ENCODE results near the gene COL23A1.

DNA sequence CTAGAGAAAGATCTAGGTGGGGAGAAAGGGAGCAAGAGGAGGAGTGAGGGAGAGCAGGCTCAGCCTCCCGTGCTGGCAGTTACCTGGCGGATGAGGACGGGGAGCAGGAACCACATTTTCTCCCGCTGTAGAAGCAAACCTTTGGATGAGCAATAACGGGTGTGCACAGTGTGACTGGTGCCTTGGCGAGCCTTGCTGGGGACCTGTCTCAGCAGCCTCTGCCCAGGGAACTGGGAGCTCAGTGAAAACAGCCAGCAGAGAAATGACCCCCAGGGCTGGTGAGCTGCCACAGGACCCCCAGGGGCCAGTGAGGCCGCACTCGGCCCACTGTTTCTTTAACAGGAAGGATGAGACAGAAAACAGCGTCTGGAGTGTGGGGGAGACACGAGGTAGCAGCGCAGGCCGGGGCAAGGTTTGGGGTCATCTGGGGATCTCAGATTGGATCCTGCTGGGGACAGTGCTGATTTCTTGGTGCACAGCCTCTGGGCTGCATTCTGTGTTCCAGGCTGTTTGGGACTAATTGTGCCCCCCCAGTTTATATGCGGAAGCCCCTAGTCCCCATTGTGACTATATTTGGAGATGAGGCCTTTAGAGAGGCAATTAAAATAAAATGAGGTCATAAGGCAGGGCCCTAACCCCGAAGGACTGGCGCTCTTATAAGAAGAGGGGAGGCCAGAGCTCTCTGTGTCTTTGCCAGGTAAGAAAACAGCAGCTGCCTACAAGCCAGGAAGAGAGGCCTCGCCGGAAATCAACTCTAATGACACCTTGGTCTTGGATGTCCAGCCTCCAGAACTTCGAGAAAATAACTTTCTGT, 238.8 kb downstream of the COL23A1 start:
- TF ChIP-seq EZH2 (IDR thresholded peaks at IDR 0.05; ENCODE audit: low read length), result no peak
- TF ChIP-seq, protein P1, sequence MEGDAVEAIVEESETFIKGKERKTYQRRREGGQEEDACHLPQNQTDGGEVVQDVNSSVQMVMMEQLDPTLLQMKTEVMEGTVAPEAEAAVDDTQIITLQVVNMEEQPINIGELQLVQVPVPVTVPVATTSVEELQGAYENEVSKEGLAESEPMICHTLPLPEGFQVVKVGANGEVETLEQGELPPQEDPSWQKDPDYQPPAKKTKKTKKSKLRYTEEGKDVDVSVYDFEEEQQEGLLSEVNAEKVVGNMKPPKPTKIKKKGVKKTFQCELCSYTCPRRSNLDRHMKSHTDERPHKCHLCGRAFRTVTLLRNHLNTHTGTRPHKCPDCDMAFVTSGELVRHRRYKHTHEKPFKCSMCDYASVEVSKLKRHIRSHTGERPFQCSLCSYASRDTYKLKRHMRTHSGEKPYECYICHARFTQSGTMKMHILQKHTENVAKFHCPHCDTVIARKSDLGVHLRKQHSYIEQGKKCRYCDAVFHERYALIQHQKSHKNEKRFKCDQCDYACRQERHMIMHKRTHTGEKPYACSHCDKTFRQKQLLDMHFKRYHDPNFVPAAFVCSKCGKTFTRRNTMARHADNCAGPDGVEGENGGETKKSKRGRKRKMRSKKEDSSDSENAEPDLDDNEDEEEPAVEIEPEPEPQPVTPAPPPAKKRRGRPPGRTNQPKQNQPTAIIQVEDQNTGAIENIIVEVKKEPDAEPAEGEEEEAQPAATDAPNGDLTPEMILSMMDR (optimal IDR thresholded peaks at IDR 0.05 in 1 of 3, IDR thresholded peaks at IDR 0.05 in 1 of 3, conservative IDR thresholded peaks at IDR 0.05 in 1 of 3; ENCODE audit: extremely low read depth in 1 of 3, insufficient read depth in 2 of 3, low read length in 3 of 3), result no peak
